ENCODE measurements around the gene COL8A1. TPM values are rescaled to one million over a fixed set of nuclear protein-coding genes. Genes with fewer than 3 reads are reported as not detected.

The COL8A1 gene
- total and polyA plus RNA-seq, 11 donors = 4.9 to 39.2 (median 21.1) TPM

- DNase-seq (peak in 1 of 5 donors; percentile 32), ATAC-seq (peak in 3 of 4 donors; percentile 1 to 22 (median 18))
- WGBS, 4 donors = 2 to 3% (median 3%) methylated on average over 14 to 15 of the region's 15 CpGs
- H3K9me3 ChIP-seq = no peaks in the 10 kb centered on the region
- H3K27me3 ChIP-seq = no peaks in the 10 kb centered on the region
- H3K27ac ChIP-seq = peak overlapping the region in 11 of 12 donors; percentile 79 to 93 (median 88)
- peaks cover 0 to 24% (median 12%) of the 10 kb centered on the region in 12 donors for H3K4me1 ChIP-seq
- H3K36me3 ChIP-seq = no peaks in the 10 kb centered on the region
- H3K4me3 ChIP-seq = peak overlapping the region; percentile 40 to 94 (median 80)
- TF ChIP-seq POLR2A (IDR thresholded peaks at IDR 0.05) (no peak), CTCF (IDR thresholded peaks at IDR 0.05) (no peak)
- intact Hi-C loops (cut with DNase I) = loop anchor here in 1 of 10 donors (5.0 kb wide), 1 partner anchor 890 kb away; the partner anchor contains the start of gene TFG
Observed at GRCh38 chr3:99817047-99817436, 178.6 kb downstream of the COL8A1 start.

GRCh38 chr3:99817437-99818240, 179.2 kb downstream of the COL8A1 start, which contains the start of gene CMSS1:
Gene CMSS1 (plus strand): TSS chr3:99817862.
- intact Hi-C loops (cut with DNase I) = loop anchor here in 1 of 10 donors (5.0 kb wide), 1 partner anchor 890 kb away; the partner anchor contains the start of gene TFG
- peak in 2 of 12 donors; percentile 30 to 36 for TF ChIP-seq CTCF (IDR thresholded peaks at IDR 0.05)
- TF ChIP-seq POLR2A (IDR thresholded peaks at IDR 0.05) = peak in 1 of 2 donors; percentile 36
- Histone ChIP-seq H3K27ac (peak within 1 kb of the TSS; percentile 79 to 93 (median 88)), H3K36me3 (no peaks in the 10 kb centered on the region), H3K4me1 (peaks cover 0 to 24% (median 12%) of the 10 kb centered on the region in 12 donors), H3K4me3 (peak within 1 kb of the TSS; percentile 40 to 94 (median 80)), H3K9me3 (no peaks in the 10 kb centered on the region), H3K27me3 (no peaks in the 10 kb centered on the region)
- ATAC-seq (peak; percentile 97 to 99 (median 98)), DNase-seq (peak; percentile 94 to 98 (median 96))
- 0 to 1% (median 0%) methylated on average over 37 to 60 of the region's 60 CpGs for WGBS, 4 donors

GRCh38 chr3:99818818-99819217, 180.4 kb downstream of the COL8A1 start:
- peak overlapping the region in 1 of 12 donors; percentile 92 for H3K27ac ChIP-seq
- ATAC-seq = no peak
- peak overlapping the region in 6 of 12 donors; percentile 75 to 94 (median 83) for H3K4me3 ChIP-seq
- TF ChIP-seq CTCF (IDR thresholded peaks at IDR 0.05) = no peak
- TF ChIP-seq POLR2A (IDR thresholded peaks at IDR 0.05) = no peak
- 88 to 97% (median 91%) methylated on average over 2 of the region's 2 CpGs for WGBS, 4 donors
- DNase-seq = no peak
- intact Hi-C loops (cut with DNase I) = loop anchor here in 1 of 10 donors (5.0 kb wide), 1 partner anchor 888 kb away; the partner anchor contains the start of gene TFG
- peaks cover 0 to 24% (median 12%) of the 10 kb centered on the region in 12 donors for H3K4me1 ChIP-seq
- H3K9me3 ChIP-seq = no peaks in the 10 kb centered on the region
- H3K27me3 ChIP-seq = no peaks in the 10 kb centered on the region
- H3K36me3 ChIP-seq = no peaks in the 10 kb centered on the region
